Endothelial cell of umbilical vein (primary cell): ENCODE data around the gene DOK1. TPM values are rescaled to one million over a fixed set of nuclear protein-coding genes. Genes with fewer than 3 reads are reported as not detected.

Experiments
- BruUV-seq: library from RNA; stranded (reverse); fragments of 400-500 nt; replicated peaks from 2 replicates; lab custom pipeline; 2021; lab: Mats Ljungman, UMichigan
- CTCF ChIA-PET: fragments of 300-600, 350-600 bp; sonication (Branson Sonifier 250); formaldehyde crosslinking; loops from one replicate; lab custom pipeline; 2021; ENCODE audit warnings: antibody characterized with exemption, inconsistent platforms; lab: Charles Lee
- POLR2A ChIA-PET: fragments of 300-600, 350-600 bp; sonication (Branson Sonifier 250); formaldehyde crosslinking; loops from one replicate; lab custom pipeline; 2021; ENCODE audit warnings: antibody characterized with exemption, inconsistent platforms; lab: Charles Lee
- DNase-seq: peaks from one replicate; pipeline ENCODE4 v3.0.0-alpha.2; 2011; ENCODE audit warnings: low read depth, low spot score
- FAIRE-seq: peaks from 2 replicates; lab custom pipeline; 2011; peaks lifted over from hg19 to GRCh38; lab: Jason Lieb, UNC
- H2AFZ ChIP-seq: 2 replicates; pipeline ENCODE4 v1.6.0; 2012; ENCODE audit warnings: low read depth, low read length, control low read depth, inconsistent platforms
- H3K27ac ChIP-seq: 2 replicates; pipeline ENCODE4 v1.5.1; 2011; ENCODE audit warnings: low read depth, mild to moderate bottlenecking, control low read depth, low read length, moderate library complexity; ENCODE audit not compliant: insufficient read depth
- H3K27me3 ChIP-seq, 2 experiments: 2 replicates each; pipeline versions ENCODE4 v1.6.0 to v1.6.1; 2011; ENCODE audit warnings: low read length in 2 of 2, mixed read lengths in 1 of 2; ENCODE audit not compliant: control insufficient read depth in 2 of 2, insufficient read depth in 2 of 2
- H3K36me3 ChIP-seq, 2 experiments: 2 replicates in 1 of 2; 3 replicates in 1 of 2; pipeline ENCODE4 v1.5.1; 2011; ENCODE audit warnings: low read length in 2 of 2, mild to moderate bottlenecking in 1 of 2, moderate library complexity in 1 of 2; ENCODE audit not compliant: control insufficient read depth in 2 of 2, insufficient read depth in 2 of 2; ENCODE audit errors: extremely low read depth in 1 of 2
- H3K4me1 ChIP-seq: 3 replicates; pipeline ENCODE4 v1.5.1; 2011; ENCODE audit warnings: mild to moderate bottlenecking, low read length; ENCODE audit not compliant: control insufficient read depth, insufficient read depth; ENCODE audit errors: extremely low read depth
- H3K4me2 ChIP-seq: 2 replicates; pipeline ENCODE4 v1.6.1; 2011; ENCODE audit warnings: low read length, control low read depth, mixed read lengths; ENCODE audit not compliant: insufficient read depth
- H3K4me3 ChIP-seq, 3 experiments: fragments of 200-600 bp in 1 of 3; sonication (generic), shearing (Covaris generic) in 1 of 3; replicated peaks in 1 of 3; 2 replicates each; pipeline ENCODE4 v1.5.1; 2011 to 2016; ENCODE audit warnings: control low read depth in 3 of 3, low read length in 3 of 3, mild to moderate bottlenecking in 2 of 3, inconsistent platforms in 1 of 3, low read depth in 1 of 3, moderate library complexity in 1 of 3; ENCODE audit not compliant: insufficient read depth in 1 of 3
- H3K79me2 ChIP-seq: 2 replicates; pipeline ENCODE4 v1.6.0; 2012; ENCODE audit warnings: low read length, inconsistent platforms; ENCODE audit not compliant: control insufficient read depth, insufficient read depth
- H3K9ac ChIP-seq: replicated peaks from 2 replicates; pipeline ENCODE3; 2011; ENCODE audit warnings: low read length, control low read depth; ENCODE audit not compliant: insufficient read depth; ENCODE audit errors: extremely low read depth
- H3K9me1 ChIP-seq: replicated peaks from 3 replicates; pipeline ENCODE4 v1.6.0; 2011; ENCODE audit warnings: mild to moderate bottlenecking, low read length; ENCODE audit not compliant: control insufficient read depth, insufficient read depth; ENCODE audit errors: extremely low read depth
- H3K9me3 ChIP-seq: replicated peaks from 2 replicates; pipeline ENCODE4 v1.5.1; 2012; ENCODE audit warnings: low read length, inconsistent platforms; ENCODE audit not compliant: control insufficient read depth, insufficient read depth
- H4K20me1 ChIP-seq: replicated peaks from 2 replicates; pipeline ENCODE3; 2011; ENCODE audit warnings: mild to moderate bottlenecking, low read length; ENCODE audit not compliant: control insufficient read depth, insufficient read depth; ENCODE audit errors: extremely low read depth
- CTCF ChIP-seq, 2 donors: IDR thresholded peaks; 1 replicate in 1 of 2; 2 replicates in 1 of 2; pipeline ENCODE4 v1.5.1; 2011; ENCODE audit warnings: low read length in 2 of 2, mild to moderate bottlenecking in 2 of 2, moderate library complexity in 2 of 2, control low read depth in 1 of 2, inconsistent platforms in 1 of 2, low read depth in 1 of 2; ENCODE audit not compliant: insufficient read depth in 1 of 2; ENCODE audit errors: extremely low read depth in 1 of 2
- EZH2 ChIP-seq: IDR thresholded peaks from 2 replicates; pipeline ENCODE4 v1.6.1; 2012; ENCODE audit warnings: borderline replicate concordance, low read depth, mild to moderate bottlenecking, moderate library complexity, low read length, inconsistent platforms; ENCODE audit not compliant: severe bottlenecking
- JUN ChIP-seq: IDR thresholded peaks from 2 replicates; pipeline ENCODE4 v1.6.1; 2011; ENCODE audit warnings: borderline replicate concordance, low read depth; ENCODE audit not compliant: insufficient read length, insufficient read depth
- MYC ChIP-seq: IDR thresholded peaks from one replicate; pipeline ENCODE4 v1.6.1; 2011; ENCODE audit warnings: mild to moderate bottlenecking, low read depth, low read length
- POLR2A ChIP-seq: IDR thresholded peaks from 2 replicates; pipeline ENCODE4 v1.6.1; 2012; ENCODE audit warnings: low read depth, mild to moderate bottlenecking, control low read depth, low read length
- POLR2AphosphoS5 ChIP-seq: IDR thresholded peaks from 2 replicates; pipeline ENCODE4 v1.6.1; 2012; ENCODE audit warnings: low read depth, mild to moderate bottlenecking, control low read depth, low read length, moderate library complexity; ENCODE audit not compliant: insufficient read depth
- dilution Hi-C: fragments of 300-500 bp; cut with MboI; formaldehyde crosslinking; loops from one replicate; pipeline ENCODE4 v1.15.0; 2019; ENCODE audit warnings: low sequenced_read_pairs; ENCODE audit not compliant: extremely low pct_ligation_motif_present
- intact Hi-C: fragments of 100-400 bp; cut with micrococcal nuclease; formaldehyde crosslinking; loops from one replicate; pipeline ENCODE4 v1.10.0; 2022
- polyA plus RNA-seq, 4 experiments: library from polyadenylated mRNA; depleted of rRNA in 3 of 4; stranded (reverse) in 3 of 4; unstranded in 1 of 4; fragments of >200 nt; gene quantifications; 2 replicates each; pipeline versions ENCODE4 v1.2.1 to v1.2.3, GENCODE V29; 2011 to 2012; ENCODE audit warnings: missing spikeins in 1 of 4
- total RNA-seq: library from RNA; stranded (reverse); gene quantifications from 2 replicates; pipeline ENCODE4 v1.2.3, GENCODE V29; 2021
- TF ChIP-seq, protein P1 (sequence below): IDR thresholded peaks from 2 replicates; pipeline ENCODE4 v1.6.1; 2011; ENCODE audit not compliant: insufficient read depth, insufficient read length

Gene DOK1
- total and polyA plus RNA-seq, 2 donors (not counting 3 experiments of a cell fraction or from before 2014, with no cell fraction given): 10.4 to 12.7 TPM

- no peaks in the 10 kb centered on the region for H3K9me3 ChIP-seq
- no peaks in the 10 kb centered on the region for H3K36me3 ChIP-seq
- peak overlapping the region; percentile 42 to 84 (median 66) for H3K4me3 ChIP-seq
- no peak overlapping the region for H3K27ac ChIP-seq
- no peaks in the 10 kb centered on the region for H3K9me1 ChIP-seq
- peak overlapping the region; percentile 94 for H2AFZ ChIP-seq
- peak; percentile 32 for DNase-seq
- peak; percentile 72 for FAIRE-seq
- peaks cover 12 to 24% of the 10 kb centered on the region in 2 experiments for H3K27me3 ChIP-seq
- no peaks in the 10 kb centered on the region for H3K79me2 ChIP-seq
- intact Hi-C loops: loop anchor here (1.0 kb wide), 2 partner anchors 20 to 67 kb away; partner anchors contain the start of genes AUP1, CCDC142 and HTRA2
- ChIA-PET POLR2A (no interaction called here), CTCF (no interaction called here)
- peak overlapping the region; percentile 82 for H3K4me2 ChIP-seq
- H3K9ac ChIP-seq: peak overlapping the region; percentile 55
- TF ChIP-seq CTCF (IDR thresholded peaks at IDR 0.05; ENCODE audit: extremely low read depth in 1 of 2, insufficient read depth in 1 of 2, low read depth in 1 of 2, low read length in 2 of 2) (no peak), JUN (no peak), EZH2 (peak; percentile 23), POLR2A (peak; percentile 62), POLR2AphosphoS5 (no peak), MYC (no peak)
- TF ChIP-seq, protein P1, sequence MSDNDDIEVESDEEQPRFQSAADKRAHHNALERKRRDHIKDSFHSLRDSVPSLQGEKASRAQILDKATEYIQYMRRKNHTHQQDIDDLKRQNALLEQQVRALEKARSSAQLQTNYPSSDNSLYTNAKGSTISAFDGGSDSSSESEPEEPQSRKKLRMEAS: no peak
- no peaks in the 10 kb centered on the region for H4K20me1 ChIP-seq
- BruUV-seq: TSS peak; percentile 72
- H3K4me1 ChIP-seq: peaks cover 14% of the 10 kb centered on the region
- dilution Hi-C loops: no loop called here
Observed at GRCh38 chr2:74548900-74549826, 5.4 kb upstream of the DOK1 start.
